ENCODE data around the gene SMC1A.
"Not testable (repeated sequence)": the region's sequence is repeated elsewhere in the genome, so short reads cannot be mapped to it uniquely, and the experiment has no call there.

SMC1A gene

GRCh38 chrX:53429755-53430154 is 7.3 kb upstream of the SMC1A start:
- CTCF ChIA-PET: interaction anchor here (1.5 kb wide), 1 partner anchor 53 kb away, joined by 4 read pairs; no protein-coding TSS in a partner anchor
- no peak for DNase-seq (ENCODE audit: extremely low spot score)

GRCh38 chrX:53422861-53423306 is 430 bp upstream of the SMC1A start, which contains the start of gene RIBC1:
Gene RIBC1 (plus strand): TSS chrX:53422873. CDS start chrX:53426277, 3,404 bp downstream.
- POLR2A ChIA-PET: interaction anchor here (1.2 to 1.6 kb wide), 2 partner anchors 13 to 263 kb away, joined by 3 to 4 read pairs; partner anchors contain the start of gene HUWE1
- no peak for TF ChIP-seq CTCF (IDR thresholded peaks at IDR 0.05; ENCODE audit: control extremely low read depth, extremely low read depth, low read depth, missing control alignments)
- CTCF ChIA-PET: interaction anchor here (1.0 to 3.2 kb wide), 6 partner anchors 11 to 138 kb away, joined by 3 to 24 read pairs (median 9); no protein-coding TSS in a partner anchor
- DNase-seq (ENCODE audit: extremely low spot score): no peak

More at GRCh38 chrX:53429755-53430154, 7.3 kb upstream of the SMC1A start:
- POLR2A ChIA-PET: no interaction called here
- TF ChIP-seq CTCF (IDR thresholded peaks at IDR 0.05; ENCODE audit: control extremely low read depth, extremely low read depth, low read depth, missing control alignments): no peak

GRCh38 chrX:53421772-53422085 is 725 bp downstream of the SMC1A start:
- ChIA-PET POLR2A (interaction anchor here (1.6 kb wide), 1 partner anchor 15 kb away, joined by 4 read pairs; no protein-coding TSS in a partner anchor), CTCF (interaction anchor here (2.3 to 3.2 kb wide), 4 partner anchors 15 to 109 kb away, joined by 8 to 24 read pairs (median 10); no protein-coding TSS in a partner anchor)
- TF ChIP-seq CTCF (IDR thresholded peaks at IDR 0.05; ENCODE audit: control extremely low read depth, extremely low read depth, low read depth, missing control alignments): no peak
- no peak for DNase-seq (ENCODE audit: extremely low spot score)

- no peak for DNase-seq (ENCODE audit: extremely low spot score)
Observed at GRCh38 chrX:53421125-53421524, 1.3 kb downstream of the SMC1A start.

GRCh38 chrX:53420351-53420750 is 2.1 kb downstream of the SMC1A start:
- DNase-seq (ENCODE audit: extremely low spot score): not testable (repeated sequence)

More at GRCh38 chrX:53421125-53421524, 1.3 kb downstream of the SMC1A start:
- ChIA-PET CTCF (no interaction called here), POLR2A (no interaction called here)
- TF ChIP-seq CTCF (IDR thresholded peaks at IDR 0.05; ENCODE audit: control extremely low read depth, extremely low read depth, low read depth, missing control alignments): no peak

GRCh38 chrX:53412446-53412845 is 10.0 kb downstream of the SMC1A start:
- CTCF ChIA-PET: interaction anchor here (0.9 to 1.6 kb wide), 3 partner anchors 10 to 99 kb away, joined by 3 to 6 read pairs (median 3); partner anchors contain the start of genes RIBC1 and SMC1A
- TF ChIP-seq CTCF (IDR thresholded peaks at IDR 0.05; ENCODE audit: control extremely low read depth, extremely low read depth, low read depth, missing control alignments): no peak
- DNase-seq (ENCODE audit: extremely low spot score): no peak
- POLR2A ChIA-PET: no interaction called here

More at GRCh38 chrX:53420351-53420750, 2.1 kb downstream of the SMC1A start:
- CTCF ChIA-PET, POLR2A ChIA-PET: not testable (repeated sequence)

GRCh38 chrX:53403535-53403934 is 18.9 kb downstream of the SMC1A start:
- CTCF ChIA-PET: interaction anchor here (1.6 kb wide), 1 partner anchor 14 kb away, joined by 5 read pairs; no protein-coding TSS in a partner anchor
- no peak for TF ChIP-seq CTCF (IDR thresholded peaks at IDR 0.05; ENCODE audit: control extremely low read depth, extremely low read depth, low read depth, missing control alignments)
- POLR2A ChIA-PET: no interaction called here
- no peak for DNase-seq (ENCODE audit: extremely low spot score)
